Aorta (tissue), 5 donors: ENCODE measurements around the gene MYB. TPM values are rescaled to one million over a fixed set of nuclear protein-coding genes. Genes with fewer than 3 reads are reported as not detected.

Experiments
- ATAC-seq: fragments of 200-7000 bp; cut with Tn5 transposase; one replicate; pipeline ENCODE4 v1.9.1; 2022; ENCODE audit warnings: moderate library complexity; ENCODE audit not compliant: low FRiP score
- DNase-seq, 2 donors: peaks; one replicate each; pipeline ENCODE4 v3.0.0-alpha.2; 2020
- H3K27ac ChIP-seq, 2 donors: one replicate each; pipeline ENCODE4 v1.5.1; 2013; ENCODE audit warnings: low read length in 2 of 2, mild to moderate bottlenecking in 2 of 2, moderate library complexity in 2 of 2, control low read depth in 1 of 2, inconsistent platforms in 1 of 2, low read depth in 1 of 2
- H3K27me3 ChIP-seq, 2 donors: one replicate each; pipeline ENCODE4 v1.6.1; 2013; ENCODE audit warnings: control low read depth in 1 of 2, low read length in 1 of 2, mild to moderate bottlenecking in 1 of 2, moderate library complexity in 1 of 2; ENCODE audit not compliant: insufficient read depth in 2 of 2, control insufficient read depth in 1 of 2
- H3K36me3 ChIP-seq, 2 donors: one replicate each; pipeline ENCODE4 v1.6.1; 2013; ENCODE audit warnings: control low read depth in 1 of 2, low read length in 1 of 2, mild to moderate bottlenecking in 1 of 2; ENCODE audit not compliant: insufficient read depth in 2 of 2, control insufficient read depth in 1 of 2
- H3K4me1 ChIP-seq, 2 donors: one replicate each; pipeline ENCODE4 v1.6.1; 2013; ENCODE audit warnings: low read length in 2 of 2, control low read depth in 1 of 2, mild to moderate bottlenecking in 1 of 2, moderate library complexity in 1 of 2; ENCODE audit not compliant: insufficient read depth in 2 of 2, control insufficient read depth in 1 of 2
- H3K4me3 ChIP-seq, 2 donors: one replicate each; pipeline ENCODE4 v1.5.1; 2013; ENCODE audit warnings: low read length in 2 of 2, control low read depth in 1 of 2, mild to moderate bottlenecking in 1 of 2
- H3K9me3 ChIP-seq: one replicate; pipeline ENCODE4 v1.6.1; 2013; ENCODE audit warnings: mild to moderate bottlenecking, low read length; ENCODE audit not compliant: control insufficient read depth
- whole genome bisulfite sequencing, 2 donors: extraction: QIAGEN DNeasy Blood & Tissue Kit; methylation state at CpG; one replicate each; pipeline ENCODE4 v1.1.7; 2013; 5-methylcytosine and 5-hydroxymethylcytosine counted together
- intact Hi-C, 2 donors: fragments of 100-400 bp; cut with DNase I; formaldehyde crosslinking; loops; one replicate each; pipeline versions ENCODE4 v1.14.2 to v1.15.0; 2022
- polyA plus RNA-seq, 2 donors: library from polyadenylated mRNA; stranded (reverse); fragments of 200-250 nt; gene quantifications; one replicate each; pipeline ENCODE4 v1.2.3, GENCODE V29; 2013
- total RNA-seq, 2 donors: library from RNA; stranded (reverse); fragmentation: NEBNext Ultra II Directional; extraction: Animal tissue kit (Norgen Biotek cat#: 25700); gene quantifications; one replicate each; pipeline ENCODE4 v1.2.1, GENCODE V29; 2021
- donor health status: healthy with polysubstance abuse.
- donor health status: Bipolar disorder and iron deficiency.
- donor health status: DM: no; HTN: no; CAD: no.
- donor health status: DM: no; HTN: no; CAD: no.
- donor health status: DM: yes; HTN: yes; CAD: no.

MYB gene
- total and polyA plus RNA-seq, 4 donors = 0.87 to 2.8 TPM; not detected in 2

GRCh38 chr6:135254471-135254870, 73.4 kb downstream of the MYB start:
- intact Hi-C loops = no loop called here
- Histone ChIP-seq H3K27ac (no peak overlapping the region), H3K9me3 (no peaks in the 10 kb centered on the region), H3K4me3 (no peak overlapping the region), H3K36me3 (no peaks in the 10 kb centered on the region), H3K4me1 (no peaks in the 10 kb centered on the region), H3K27me3 (no peaks in the 10 kb centered on the region)
- ATAC-seq (no peak), DNase-seq (no peak)
- 67 to 68% methylated on average over 1 of the region's 1 CpG for WGBS, 2 donors

GRCh38 chr6:135256866-135257265, 75.8 kb downstream of the MYB start:
- intact Hi-C loops = no loop called here
- Histone ChIP-seq H3K36me3 (no peaks in the 10 kb centered on the region), H3K9me3 (no peaks in the 10 kb centered on the region), H3K27ac (no peak overlapping the region), H3K4me1 (no peaks in the 10 kb centered on the region), H3K27me3 (no peaks in the 10 kb centered on the region), H3K4me3 (no peak overlapping the region)
- 62 to 63% methylated on average over 4 of the region's 4 CpGs for whole genome bisulfite sequencing, 2 donors
- no peak for DNase-seq
- no peak for ATAC-seq

DNA sequence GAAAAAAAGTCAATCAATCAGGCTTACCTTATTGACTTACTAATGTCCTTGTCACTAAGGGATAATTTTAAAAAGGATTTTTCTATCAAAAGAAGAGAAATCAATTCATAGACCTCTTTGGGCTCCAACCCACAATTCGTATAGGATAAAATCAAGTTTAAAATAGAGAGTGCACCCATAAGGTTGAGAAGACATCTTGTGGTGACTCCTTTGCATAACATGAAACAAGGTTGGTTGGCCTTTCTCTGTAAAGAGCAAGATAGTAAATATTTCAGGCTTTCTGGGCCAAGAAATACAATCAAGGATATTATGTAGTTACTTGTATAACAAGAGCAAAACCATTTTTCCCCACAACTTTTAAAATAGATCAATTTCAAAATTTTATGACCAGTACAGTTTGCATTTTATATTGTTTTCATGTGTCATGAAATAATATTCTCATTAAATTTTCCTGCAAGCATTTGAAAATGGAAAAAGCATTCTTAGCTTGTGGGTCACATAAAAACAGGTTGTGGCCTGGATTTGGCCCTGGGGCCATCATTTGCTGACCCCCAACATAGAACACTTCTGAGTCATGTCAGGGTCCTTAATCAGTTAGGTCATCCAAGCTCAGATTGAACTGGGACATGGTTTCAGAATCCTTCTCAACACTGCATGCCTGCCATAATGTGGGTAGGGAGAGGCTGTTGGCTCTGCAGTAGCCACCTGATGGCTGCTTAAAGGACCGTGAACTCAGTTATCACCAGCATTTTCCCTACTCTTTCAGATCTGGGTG, 76.7 kb downstream of the MYB start:
- intact Hi-C loops = no loop called here
- no peak overlapping the region for H3K4me3 ChIP-seq
- WGBS, 2 donors = 62% methylated on average over 2 of the region's 2 CpGs
- H3K9me3 ChIP-seq = no peaks in the 10 kb centered on the region
- DNase-seq (no peak), ATAC-seq (no peak)
- H3K4me1 ChIP-seq = no peaks in the 10 kb centered on the region
- H3K36me3 ChIP-seq = no peaks in the 10 kb centered on the region
- no peak overlapping the region for H3K27ac ChIP-seq
- H3K27me3 ChIP-seq = no peaks in the 10 kb centered on the region

DNA sequence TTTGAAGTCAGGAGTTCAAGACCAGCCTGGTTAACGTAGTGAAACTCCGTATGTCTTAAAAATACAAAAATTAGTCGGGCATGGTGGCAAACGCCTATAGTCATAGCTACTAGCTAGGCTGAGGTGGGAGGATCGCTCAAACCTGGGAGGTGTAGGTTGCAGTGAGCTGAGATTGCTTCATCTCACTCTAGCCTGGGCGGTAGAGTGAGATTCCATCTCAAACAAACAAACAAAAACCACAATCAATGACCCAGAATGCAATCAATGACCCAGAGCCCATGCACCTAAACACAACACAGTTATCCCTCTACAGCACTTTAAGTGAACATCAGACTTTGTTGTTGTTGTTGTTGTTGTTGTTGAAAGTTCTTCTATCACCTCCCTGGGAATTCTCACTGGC, 77.9 kb downstream of the MYB start:
- Histone ChIP-seq H3K27ac (no peak overlapping the region), H3K4me1 (no peaks in the 10 kb centered on the region), H3K27me3 (no peaks in the 10 kb centered on the region), H3K4me3 (no peak overlapping the region), H3K36me3 (no peaks in the 10 kb centered on the region), H3K9me3 (no peaks in the 10 kb centered on the region)
- intact Hi-C loops = no loop called here
- ATAC-seq = no peak
- 71 to 81% methylated on average over 6 of the region's 6 CpGs for WGBS, 2 donors
- DNase-seq = no peak

DNA sequence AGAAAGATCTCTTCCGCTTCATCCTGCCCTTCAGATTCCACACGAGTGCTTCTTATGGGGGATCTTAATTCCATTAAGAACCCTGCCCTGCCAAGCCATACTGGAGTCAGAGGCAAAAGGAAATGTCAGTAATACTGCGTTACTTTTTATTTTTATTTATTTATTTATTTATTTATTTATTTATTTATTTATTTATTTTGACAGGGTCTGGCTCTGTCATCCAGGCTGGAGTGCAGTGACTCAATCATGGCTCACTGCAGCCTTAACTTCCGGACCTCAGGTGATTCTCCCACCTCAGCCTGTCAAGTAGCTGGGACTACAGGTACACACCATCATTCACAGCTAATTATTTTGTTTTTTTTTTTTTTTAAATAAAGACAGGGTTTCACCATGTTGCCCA, 79.5 kb downstream of the MYB start:
- no peak for ATAC-seq

DNA sequence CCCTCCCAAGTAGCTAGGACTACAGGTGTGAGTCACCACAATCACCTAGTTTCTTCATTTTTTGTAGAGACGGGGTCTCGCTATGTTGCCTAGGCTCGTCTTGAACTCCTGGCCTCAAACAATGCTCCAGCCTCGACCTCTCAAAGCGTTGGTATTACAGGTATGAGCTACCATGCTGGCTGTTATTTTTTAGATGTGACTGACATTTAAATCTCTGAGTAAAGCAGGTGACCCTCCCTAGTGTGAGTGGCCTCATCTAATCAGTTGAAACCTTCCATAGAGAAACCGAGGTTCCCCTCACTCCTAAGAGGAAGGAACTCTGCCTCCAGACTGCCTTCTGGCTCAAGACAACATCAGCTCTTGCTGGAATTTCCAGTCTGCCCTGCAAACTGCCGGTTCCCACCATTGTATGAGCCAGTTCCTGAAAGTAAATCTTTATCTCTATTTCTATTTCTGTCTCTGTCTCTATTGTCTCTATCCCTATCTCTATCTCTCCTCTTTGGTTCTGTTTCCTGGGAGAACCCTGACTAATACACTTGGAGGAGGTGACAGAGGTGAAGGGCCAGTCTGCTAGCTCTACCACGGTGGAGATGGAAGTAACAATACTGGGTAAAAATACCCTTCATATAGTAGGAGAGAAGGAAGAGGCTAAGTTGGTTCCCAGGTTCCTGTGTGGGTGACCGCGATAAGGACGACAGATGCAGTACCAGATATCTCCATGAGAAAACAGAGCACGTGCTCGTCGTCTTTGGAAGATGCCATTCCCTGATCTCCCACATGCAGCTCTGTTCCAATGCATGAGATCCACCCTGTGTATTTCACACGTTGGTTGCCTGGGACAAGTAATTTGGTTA, 81.0 kb downstream of the MYB start:
- H3K27ac ChIP-seq = no peak overlapping the region
- H3K9me3 ChIP-seq = no peaks in the 10 kb centered on the region
- no peaks in the 10 kb centered on the region for H3K4me1 ChIP-seq
- intact Hi-C loops = no loop called here
- ATAC-seq = no peak
- no peaks in the 10 kb centered on the region for H3K36me3 ChIP-seq
- DNase-seq = no peak
- WGBS, 2 donors = 83 to 85% methylated on average over 15 of the region's 15 CpGs
- H3K27me3 ChIP-seq = no peaks in the 10 kb centered on the region
- H3K4me3 ChIP-seq = no peak overlapping the region

More for the DNA sequence above, 79.5 kb downstream of the MYB start:
- H3K27me3 ChIP-seq = no peaks in the 10 kb centered on the region
- 89 to 90% methylated on average over 4 of the region's 4 CpGs for WGBS, 2 donors
- no peaks in the 10 kb centered on the region for H3K9me3 ChIP-seq
- H3K4me3 ChIP-seq = no peak overlapping the region
- H3K4me1 ChIP-seq = no peaks in the 10 kb centered on the region
- DNase-seq = no peak
- H3K27ac ChIP-seq = no peak overlapping the region
- intact Hi-C loops = no loop called here
- no peaks in the 10 kb centered on the region for H3K36me3 ChIP-seq

DNA sequence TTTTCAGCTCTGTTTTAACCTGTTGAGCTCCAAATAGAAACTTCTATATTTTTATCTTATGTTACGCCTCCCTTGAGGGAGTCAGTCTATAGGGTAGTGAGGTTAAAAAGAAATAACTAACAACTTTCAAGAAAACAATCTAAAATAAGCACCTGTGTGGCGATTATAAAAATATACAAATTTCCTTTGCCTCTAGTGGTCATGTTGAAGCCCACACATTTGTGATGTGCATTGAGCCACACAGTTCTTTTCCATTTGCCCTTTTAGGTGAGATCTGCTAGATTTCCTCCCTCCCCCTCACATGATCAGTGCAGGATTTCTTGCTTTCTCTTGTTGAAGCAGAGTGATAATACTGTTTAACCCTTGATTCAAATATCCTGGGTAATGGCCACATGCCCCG, 84.2 kb downstream of the MYB start:
- H3K27ac ChIP-seq = no peak overlapping the region
- H3K4me3 ChIP-seq = no peak overlapping the region
- no peaks in the 10 kb centered on the region for H3K9me3 ChIP-seq
- no peaks in the 10 kb centered on the region for H3K27me3 ChIP-seq
- intact Hi-C loops = no loop called here
- ATAC-seq (no peak), DNase-seq (no peak)
- no peaks in the 10 kb centered on the region for H3K4me1 ChIP-seq
- 90 to 95% methylated on average over 3 of the region's 3 CpGs for WGBS, 2 donors
- H3K36me3 ChIP-seq = no peaks in the 10 kb centered on the region

GRCh38 chr6:135266675-135267074, 85.6 kb downstream of the MYB start:
- Histone ChIP-seq H3K4me1 (no peaks in the 10 kb centered on the region), H3K4me3 (no peak overlapping the region), H3K27ac (no peak overlapping the region), H3K9me3 (no peaks in the 10 kb centered on the region), H3K36me3 (no peaks in the 10 kb centered on the region), H3K27me3 (no peaks in the 10 kb centered on the region)
- ATAC-seq = no peak
- WGBS, 2 donors = 82 to 84% methylated on average over 8 of the region's 8 CpGs
- intact Hi-C loops = no loop called here
- DNase-seq = no peak

GRCh38 chr6:135267085-135267484, 86.0 kb downstream of the MYB start:
- no peaks in the 10 kb centered on the region for H3K27me3 ChIP-seq
- H3K27ac ChIP-seq = no peak overlapping the region
- H3K9me3 ChIP-seq = no peaks in the 10 kb centered on the region
- DNase-seq (no peak), ATAC-seq (no peak)
- intact Hi-C loops = no loop called here
- no peaks in the 10 kb centered on the region for H3K36me3 ChIP-seq
- 58 to 64% methylated on average over 2 of the region's 2 CpGs for WGBS, 2 donors
- no peak overlapping the region for H3K4me3 ChIP-seq
- H3K4me1 ChIP-seq = no peaks in the 10 kb centered on the region
